ENCODE data around the gene STAT2.
"Not testable (repeated sequence)": the region's sequence is repeated elsewhere in the genome, so short reads cannot be mapped to it uniquely, and the experiment has no call there.

STAT2 gene

DNA sequence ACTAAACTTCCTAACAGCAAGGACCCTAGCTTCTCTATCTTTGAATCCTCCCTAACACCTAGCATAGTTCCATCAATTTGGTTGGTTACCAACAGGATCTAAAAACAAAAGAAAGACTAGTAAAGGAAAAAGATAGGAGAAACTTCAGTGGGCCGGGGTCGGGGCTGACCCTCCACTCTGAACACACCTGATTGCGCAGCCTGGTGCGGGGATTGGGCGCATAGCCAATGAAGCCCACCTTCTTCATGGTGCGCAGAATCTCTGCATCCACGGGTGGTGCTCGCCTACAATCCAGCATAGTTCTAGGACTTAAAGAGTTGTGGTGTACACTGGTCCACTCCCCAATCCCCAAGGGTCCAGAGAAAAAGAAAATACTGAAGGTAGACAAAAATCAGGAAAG, 33.8 kb downstream of the STAT2 start:
- H3K27ac Mint-ChIP-seq, result no peak overlapping the region
- no peak overlapping the region for H3K4me3 Mint-ChIP-seq
- peaks cover 53% of the 10 kb centered on the region for H3K36me3 Mint-ChIP-seq (ENCODE audit: low read depth)
- peaks cover 1% of the 10 kb centered on the region for H3K4me1 Mint-ChIP-seq (ENCODE audit: low read depth)
- no peak for DNase-seq
- H3K27me3 Mint-ChIP-seq, result no peaks in the 10 kb centered on the region
- H3K9me3 Mint-ChIP-seq, result no peaks in the 10 kb centered on the region

GRCh38 chr12:56324206-56324605, 35.7 kb downstream of the STAT2 start:
- peak overlapping the region; percentile 67 for H3K27ac Mint-ChIP-seq

GRCh38 chr12:56321610-56322009, 38.3 kb downstream of the STAT2 start:
- H3K36me3 Mint-ChIP-seq (ENCODE audit: low read depth), result peaks cover 57% of the 10 kb centered on the region
- H3K4me1 Mint-ChIP-seq (ENCODE audit: low read depth); H3K9me3 Mint-ChIP-seq; H3K4me3 Mint-ChIP-seq; DNase-seq; H3K27me3 Mint-ChIP-seq; H3K27ac Mint-ChIP-seq: not testable (repeated sequence)

More at GRCh38 chr12:56324206-56324605, 35.7 kb downstream of the STAT2 start:
- peaks cover 1% of the 10 kb centered on the region for H3K4me1 Mint-ChIP-seq (ENCODE audit: low read depth)
- H3K4me3 Mint-ChIP-seq, result no peak overlapping the region
- no peaks in the 10 kb centered on the region for H3K27me3 Mint-ChIP-seq
- H3K9me3 Mint-ChIP-seq, result no peaks in the 10 kb centered on the region
- no peak for DNase-seq
- peaks cover 62% of the 10 kb centered on the region for H3K36me3 Mint-ChIP-seq (ENCODE audit: low read depth)

DNA sequence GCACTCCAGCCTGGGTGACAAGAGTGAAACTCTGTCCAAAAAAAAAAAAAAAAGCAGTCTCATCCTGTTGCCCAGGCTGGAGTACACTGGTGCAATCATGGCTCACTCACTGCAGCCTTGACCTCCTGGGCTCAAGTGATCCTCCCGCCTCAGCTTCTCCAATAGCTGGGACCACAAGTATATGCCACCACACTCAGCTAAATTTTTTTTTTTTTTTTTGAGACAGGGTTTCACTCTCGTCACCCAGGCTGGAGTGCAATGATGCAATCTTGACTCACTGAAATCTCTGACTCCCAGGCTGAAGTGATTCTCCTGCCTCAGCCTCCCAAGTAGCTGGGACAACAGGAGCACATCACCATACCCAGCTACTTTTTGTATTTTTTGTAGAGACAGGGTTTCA, 38.9 kb downstream of the STAT2 start:
- peaks cover 53% of the 10 kb centered on the region for H3K36me3 Mint-ChIP-seq (ENCODE audit: low read depth)
- DNase-seq, result no peak
- no peaks in the 10 kb centered on the region for H3K27me3 Mint-ChIP-seq
- peaks cover 8% of the 10 kb centered on the region for H3K4me1 Mint-ChIP-seq (ENCODE audit: low read depth)
- H3K4me3 Mint-ChIP-seq, result no peak overlapping the region
- peak overlapping the region; percentile 35 for H3K27ac Mint-ChIP-seq
- H3K9me3 Mint-ChIP-seq, result no peaks in the 10 kb centered on the region

GRCh38 chr12:56317675-56318074, 42.2 kb downstream of the STAT2 start:
- peaks cover 16% of the 10 kb centered on the region for H3K4me1 Mint-ChIP-seq (ENCODE audit: low read depth)
- no peaks in the 10 kb centered on the region for H3K9me3 Mint-ChIP-seq
- no peaks in the 10 kb centered on the region for H3K27me3 Mint-ChIP-seq
- peaks cover 53% of the 10 kb centered on the region for H3K36me3 Mint-ChIP-seq (ENCODE audit: low read depth)
- H3K27ac Mint-ChIP-seq, result peak overlapping the region; percentile 60
- no peak overlapping the region for H3K4me3 Mint-ChIP-seq
- no peak for DNase-seq

GRCh38 chr12:56315622-56316473, 44.1 kb downstream of the STAT2 start, which contains the start of gene CNPY2:
Gene CNPY2 (minus strand): TSS chr12:56315988. CDS start chr12:56315217, 771 bp downstream.
- H3K27ac Mint-ChIP-seq, result peak within 1 kb of the TSS; percentile 99
- peak; percentile 95 for DNase-seq
- H3K36me3 Mint-ChIP-seq (ENCODE audit: low read depth), result peaks cover 59% of the 10 kb centered on the region
- no peaks in the 10 kb centered on the region for H3K27me3 Mint-ChIP-seq
- H3K4me1 Mint-ChIP-seq (ENCODE audit: low read depth), result peaks cover 17% of the 10 kb centered on the region
- no peaks in the 10 kb centered on the region for H3K9me3 Mint-ChIP-seq
- peak within 1 kb of the TSS; percentile 99 for H3K4me3 Mint-ChIP-seq

- no peak for DNase-seq
- Mint-ChIP-seq H3K4me1 (ENCODE audit: low read depth) (peaks cover 18% of the 10 kb centered on the region), H3K36me3 (ENCODE audit: low read depth) (peaks cover 63% of the 10 kb centered on the region), H3K9me3 (no peaks in the 10 kb centered on the region), H3K27me3 (no peaks in the 10 kb centered on the region), H3K4me3 (peak overlapping the region; percentile 99), H3K27ac (peak overlapping the region; percentile 99)
Observed at GRCh38 chr12:56315249-56315621, 44.7 kb downstream of the STAT2 start.

- Mint-ChIP-seq H3K4me1 (ENCODE audit: low read depth) (peaks cover 12% of the 10 kb centered on the region), H3K27ac (peak overlapping the region; percentile 42), H3K9me3 (no peaks in the 10 kb centered on the region), H3K27me3 (no peaks in the 10 kb centered on the region), H3K36me3 (ENCODE audit: low read depth) (peaks cover 81% of the 10 kb centered on the region), H3K4me3 (no peak overlapping the region)
- no peak for DNase-seq
Observed at GRCh38 chr12:56311003-56311402, 48.9 kb downstream of the STAT2 start.

GRCh38 chr12:56308714-56309113, 51.2 kb downstream of the STAT2 start:
- Mint-ChIP-seq H3K27ac (no peak overlapping the region), H3K4me3 (no peak overlapping the region), H3K36me3 (ENCODE audit: low read depth) (peaks cover 77% of the 10 kb centered on the region)

DNA sequence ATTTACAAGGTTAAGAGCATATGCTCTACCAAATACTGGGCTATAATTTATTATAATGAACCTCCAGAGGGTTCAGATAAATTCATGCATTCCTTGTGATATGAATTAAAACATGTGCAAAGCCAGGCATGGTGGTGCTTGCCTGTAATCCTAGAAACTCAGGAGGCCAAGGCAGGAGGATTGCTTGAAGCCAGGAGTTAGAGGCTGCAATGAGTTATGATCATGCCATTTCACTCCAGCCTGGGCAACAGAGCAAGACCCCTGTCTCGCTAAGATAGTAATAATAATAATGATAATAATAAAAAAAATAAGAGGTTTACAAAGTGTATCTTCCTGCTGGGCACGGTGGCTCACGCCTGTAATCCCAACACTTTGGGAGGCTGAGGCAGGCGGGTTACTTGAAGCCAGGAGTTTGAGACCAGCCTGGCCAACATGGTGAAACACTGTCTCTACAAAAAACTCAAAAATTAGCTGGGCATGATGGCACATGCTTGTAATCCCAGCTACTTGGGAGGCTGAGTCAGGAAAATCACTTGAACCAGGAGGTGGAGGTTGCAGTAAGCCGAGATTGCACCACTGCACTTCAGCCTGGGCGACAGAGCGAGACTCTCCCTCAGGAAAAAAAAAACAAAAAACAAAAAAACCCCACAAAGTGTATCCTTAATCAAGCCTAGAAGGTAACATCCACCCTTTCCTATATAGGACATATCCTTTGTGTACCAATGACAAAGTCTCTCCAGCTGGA, 52.5 kb downstream of the STAT2 start:
- Mint-ChIP-seq H3K27ac (no peak overlapping the region), H3K4me3 (no peak overlapping the region), H3K27me3 (no peaks in the 10 kb centered on the region), H3K4me1 (ENCODE audit: low read depth) (peaks cover 4% of the 10 kb centered on the region), H3K36me3 (ENCODE audit: low read depth) (peaks cover 73% of the 10 kb centered on the region), H3K9me3 (no peaks in the 10 kb centered on the region)
- no peak for DNase-seq

More at GRCh38 chr12:56308714-56309113, 51.2 kb downstream of the STAT2 start:
- Mint-ChIP-seq H3K27me3 (no peaks in the 10 kb centered on the region), H3K4me1 (ENCODE audit: low read depth) (peaks cover 3% of the 10 kb centered on the region), H3K9me3 (no peaks in the 10 kb centered on the region)
- DNase-seq, result no peak

GRCh38 chr12:56304872-56305590, 54.9 kb downstream of the STAT2 start:
- no peak for DNase-seq
- Mint-ChIP-seq H3K27me3 (no peaks in the 10 kb centered on the region), H3K36me3 (ENCODE audit: low read depth) (peaks cover 71% of the 10 kb centered on the region), H3K27ac (peak overlapping the region; percentile 9), H3K4me1 (ENCODE audit: low read depth) (peaks cover 18% of the 10 kb centered on the region), H3K9me3 (no peaks in the 10 kb centered on the region), H3K4me3 (no peak overlapping the region)

DNA sequence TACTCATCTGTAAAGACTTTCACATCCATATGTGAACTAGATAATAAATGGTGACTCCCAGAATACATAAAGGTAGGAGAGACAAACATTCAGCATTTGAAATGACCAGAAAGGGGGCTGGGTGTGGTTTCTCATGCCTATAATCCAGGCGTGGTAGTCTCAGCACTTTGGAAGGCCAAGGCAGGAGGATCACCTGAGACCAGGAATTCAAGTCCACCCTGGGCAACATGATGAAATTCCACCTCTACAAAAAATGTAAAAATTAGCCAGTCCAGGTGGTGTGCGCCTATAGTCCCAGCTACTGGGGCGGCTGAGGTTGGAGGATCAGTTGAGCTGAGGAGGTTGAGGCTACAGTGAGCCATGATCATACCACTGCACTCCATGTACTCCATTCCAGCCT, 55.6 kb downstream of the STAT2 start:
- Mint-ChIP-seq H3K9me3 (no peaks in the 10 kb centered on the region), H3K27me3 (no peaks in the 10 kb centered on the region), H3K4me1 (ENCODE audit: low read depth) (peaks cover 18% of the 10 kb centered on the region), H3K36me3 (ENCODE audit: low read depth) (peaks cover 70% of the 10 kb centered on the region), H3K27ac (no peak overlapping the region), H3K4me3 (no peak overlapping the region)
- no peak for DNase-seq

DNA sequence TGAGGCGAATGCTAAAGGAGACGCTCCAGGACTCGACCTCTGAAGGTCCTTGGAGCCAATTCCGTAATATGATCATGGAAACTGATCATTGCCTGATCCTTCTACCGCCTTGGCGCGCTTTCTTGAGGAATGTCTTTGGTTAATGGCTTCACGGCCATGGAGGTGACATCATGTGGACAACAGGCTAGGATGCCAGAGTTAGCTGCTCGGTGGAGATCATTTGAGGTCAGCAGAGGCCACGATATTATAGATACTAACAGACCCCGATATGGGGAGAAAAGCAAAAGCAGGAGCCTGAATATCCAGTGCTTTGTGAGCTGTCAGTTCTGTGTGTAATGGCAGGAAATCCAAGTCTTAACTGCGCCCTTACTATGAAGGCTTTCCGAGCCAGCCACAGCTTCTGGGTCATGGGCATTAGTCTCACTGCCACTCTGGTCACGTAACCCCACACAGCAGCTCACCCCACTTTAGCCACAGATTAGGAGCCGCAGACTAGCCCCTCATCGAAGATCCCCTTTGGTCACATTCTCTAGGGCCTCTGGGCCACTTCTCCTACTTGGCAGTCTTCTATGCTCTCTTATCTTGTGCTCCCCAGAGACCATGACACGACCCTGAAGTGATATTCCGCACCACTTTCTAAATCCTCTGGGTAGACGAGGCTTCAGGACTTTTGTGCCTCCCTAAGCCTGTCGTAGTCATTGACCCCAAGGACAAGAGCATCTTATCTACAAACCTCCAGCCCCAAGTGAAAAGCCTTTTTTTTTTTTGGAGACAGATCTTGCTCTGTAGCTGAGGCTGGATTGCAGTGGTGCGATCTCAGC, 59.1 kb downstream of the STAT2 start:
- H3K27ac Mint-ChIP-seq, result peak overlapping the region; percentile 97
- no peaks in the 10 kb centered on the region for H3K9me3 Mint-ChIP-seq
- no peaks in the 10 kb centered on the region for H3K27me3 Mint-ChIP-seq
- H3K4me3 Mint-ChIP-seq, result peak overlapping the region; percentile 98
- peak; percentile 42 for DNase-seq
- H3K4me1 Mint-ChIP-seq (ENCODE audit: low read depth), result peaks cover 49% of the 10 kb centered on the region
- H3K36me3 Mint-ChIP-seq (ENCODE audit: low read depth), result peaks cover 78% of the 10 kb centered on the region

Data from activated T-cell treated with anti-CD3 and anti-CD28 coated beads, Interleukin-2, amount 50 U/mL, for 24 hours (primary cell).